GM19467 (cell line): ENCODE measurements around the gene CDH4.

Experiments
- ATAC-seq: cut with Tn5 transposase; IDR thresholded peaks from one replicate; pipeline ENCODE4 v1.9.1; 2021; ENCODE audit warnings: mild to moderate bottlenecking, moderate library complexity; ENCODE audit not compliant: unreplicated experiment

Gene CDH4

GRCh38 chr20:61434341-61434781 lies 182.3 kb downstream of the CDH4 start:
- ATAC-seq: no peak

GRCh38 chr20:61435184-61435822 lies 183.2 kb downstream of the CDH4 start:
- no peak for ATAC-seq

GRCh38 chr20:61435823-61436220 lies 183.8 kb downstream of the CDH4 start:
- ATAC-seq: no peak

- ATAC-seq: no peak
These were observed 184.2 kb downstream of the CDH4 start for GRCh38 chr20:61436283-61436666.

GRCh38 chr20:61436667-61437279 lies 184.7 kb downstream of the CDH4 start:
- no peak for ATAC-seq

- ATAC-seq: no peak
These were observed 185.5 kb downstream of the CDH4 start for GRCh38 chr20:61437280-61438206.

- no peak for ATAC-seq
These were observed 186.2 kb downstream of the CDH4 start for GRCh38 chr20:61438285-61438684.

- no peak for ATAC-seq
These were observed 187.2 kb downstream of the CDH4 start for GRCh38 chr20:61439251-61439650.

- no peak for ATAC-seq
These were observed 188.5 kb downstream of the CDH4 start for GRCh38 chr20:61440548-61441055.

GRCh38 chr20:61441537-61441936 lies 189.5 kb downstream of the CDH4 start:
- ATAC-seq: no peak

- ATAC-seq: no peak
These were observed 190.1 kb downstream of the CDH4 start for GRCh38 chr20:61442075-61442670.

- ATAC-seq: no peak
These were observed 190.7 kb downstream of the CDH4 start for GRCh38 chr20:61442718-61443117.

- no peak for ATAC-seq
These were observed 191.5 kb downstream of the CDH4 start for GRCh38 chr20:61443443-61444126.

GRCh38 chr20:61444637-61445036 lies 192.6 kb downstream of the CDH4 start:
- no peak for ATAC-seq

- no peak for ATAC-seq
These were observed 193.1 kb downstream of the CDH4 start for GRCh38 chr20:61445138-61445537.

- ATAC-seq: no peak
These were observed 193.7 kb downstream of the CDH4 start for GRCh38 chr20:61445741-61446140.

- ATAC-seq: no peak
These were observed 195.9 kb downstream of the CDH4 start for GRCh38 chr20:61447952-61448351.

- ATAC-seq: no peak
These were observed 196.3 kb downstream of the CDH4 start for GRCh38 chr20:61448386-61448785.

- no peak for ATAC-seq
These were observed 197.1 kb downstream of the CDH4 start for GRCh38 chr20:61449057-61449609.

- ATAC-seq: no peak
These were observed 197.9 kb downstream of the CDH4 start for GRCh38 chr20:61449916-61450315.
